Right renal cortex interstitium (tissue), 3 donors: ENCODE data around the gene MMP21. TPM values are rescaled to one million over a fixed set of nuclear protein-coding genes. Genes with fewer than 3 reads are reported as not detected.

ENCODE experiments used
- DNase-seq, 3 donors: peaks; one replicate each; pipeline ENCODE4 v3.0.0-alpha.2; 2013; ENCODE audit warnings: low read depth in 3 of 3, low spot score in 2 of 3
- polyA plus RNA-seq, 3 donors: library from polyadenylated mRNA; unstranded; fragments of 120-200 nt; gene quantifications; one replicate each; pipeline ENCODE4 v1.2.1, GENCODE V29; 2013; ENCODE audit not compliant: insufficient read length in 3 of 3

MMP21 gene
- polyA plus RNA-seq, 3 donors, result 0.17 to 0.29 (median 0.18) TPM

DNA sequence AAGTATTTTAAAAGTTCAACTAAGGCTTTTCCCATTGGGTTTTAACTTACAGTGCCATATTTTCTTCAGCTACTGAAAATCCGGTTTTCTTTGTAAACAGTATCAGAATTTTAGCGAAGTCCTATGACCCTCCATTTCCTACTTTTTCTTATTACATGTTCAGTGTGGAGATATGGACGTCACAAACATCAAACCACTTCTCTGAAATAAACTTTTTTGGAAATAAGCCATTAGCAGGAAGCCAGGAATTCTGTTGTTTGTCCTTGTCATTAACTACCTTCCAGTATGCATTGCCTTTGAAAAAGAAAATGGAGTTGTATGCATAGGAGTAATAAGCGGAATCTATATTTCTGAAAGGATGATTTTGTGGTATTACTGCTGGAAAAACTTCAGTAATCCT, 9.1 kb downstream of the MMP21 start:
- DNase-seq, result no peak

DNA sequence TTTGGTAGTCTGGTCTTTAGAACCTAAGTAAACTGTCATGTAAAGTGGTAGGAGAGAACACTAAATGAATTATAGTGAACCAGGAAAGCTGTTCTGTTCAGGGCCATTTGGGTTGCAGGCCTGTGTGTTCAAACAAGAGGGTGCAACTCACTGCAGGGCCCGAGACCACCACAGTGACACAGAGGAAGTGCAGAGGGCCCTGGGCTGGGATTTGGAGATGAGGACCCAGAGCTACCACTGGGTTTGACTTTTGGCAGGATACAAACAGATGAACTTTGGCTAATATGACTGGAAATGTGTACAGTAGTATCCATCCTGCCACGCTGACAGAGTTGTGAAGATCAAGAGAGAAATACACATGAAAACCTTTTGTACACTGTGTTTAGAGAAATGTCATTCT, 9.8 kb downstream of the MMP21 start:
- no peak for DNase-seq

DNA sequence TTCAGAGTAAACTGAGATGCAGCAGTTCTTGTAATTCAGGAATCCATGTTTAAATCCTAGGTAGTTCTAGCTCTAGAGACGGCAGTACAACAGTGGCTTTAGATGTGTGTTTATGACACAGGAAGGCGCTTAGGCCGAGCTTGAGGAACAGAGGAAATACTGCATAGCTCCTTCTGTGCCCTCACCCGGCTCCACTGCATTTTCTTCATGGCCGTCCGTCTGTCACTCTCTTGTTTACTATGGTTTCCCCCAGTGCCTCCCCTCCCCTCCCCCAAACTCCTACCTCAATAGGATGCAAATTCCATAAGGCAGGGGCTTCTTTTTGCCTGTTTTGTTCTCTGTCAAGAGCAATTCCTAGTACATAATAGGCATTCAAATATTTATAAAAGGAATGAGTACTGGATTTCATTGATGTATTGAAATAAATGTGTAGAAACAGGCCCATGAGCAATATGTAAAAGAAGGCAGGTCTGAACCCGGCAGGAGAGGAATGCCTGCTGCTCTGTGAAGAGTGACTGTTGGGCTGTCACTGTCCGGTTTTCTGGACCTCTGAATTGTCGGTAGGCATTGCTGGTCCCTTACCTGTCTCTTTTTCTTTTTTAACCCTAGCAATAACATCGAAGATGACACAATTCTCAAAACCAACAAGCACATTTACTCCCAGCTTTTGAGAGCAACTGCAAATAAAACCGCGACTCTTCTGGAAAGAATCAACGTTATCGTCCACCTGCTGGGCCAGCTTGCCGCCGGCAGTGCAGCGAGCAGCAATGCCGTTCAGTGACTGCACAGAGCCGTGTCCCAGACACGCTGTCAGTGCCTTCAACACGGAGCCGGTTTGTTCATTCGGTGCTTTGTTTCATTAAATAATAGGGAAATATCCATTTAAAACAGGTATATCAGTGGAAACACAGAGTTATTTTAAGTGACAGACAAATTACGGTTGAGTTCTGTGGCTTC, 12.7 kb downstream of the MMP21 start:
- no peak for DNase-seq

DNA sequence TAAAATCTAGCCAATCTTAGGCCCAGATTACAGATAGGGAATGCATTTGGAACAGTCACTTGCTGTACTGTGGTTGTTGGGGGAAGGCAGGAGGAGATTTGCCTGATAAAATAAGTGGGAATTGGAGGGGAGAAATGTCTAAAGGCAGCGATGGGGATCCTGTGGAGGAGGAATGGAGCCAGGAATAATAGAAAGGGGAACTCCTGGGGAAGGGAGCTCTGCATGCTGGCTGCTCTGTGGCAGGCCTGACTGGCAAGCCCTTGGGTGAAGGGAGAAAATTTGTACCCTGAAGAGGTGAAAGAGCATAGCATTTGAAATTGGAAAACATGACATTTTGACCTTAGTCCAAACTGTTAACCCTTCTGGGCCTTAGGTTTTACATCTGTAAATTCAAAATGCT, 13.7 kb downstream of the MMP21 start:
- no peak for DNase-seq

DNA sequence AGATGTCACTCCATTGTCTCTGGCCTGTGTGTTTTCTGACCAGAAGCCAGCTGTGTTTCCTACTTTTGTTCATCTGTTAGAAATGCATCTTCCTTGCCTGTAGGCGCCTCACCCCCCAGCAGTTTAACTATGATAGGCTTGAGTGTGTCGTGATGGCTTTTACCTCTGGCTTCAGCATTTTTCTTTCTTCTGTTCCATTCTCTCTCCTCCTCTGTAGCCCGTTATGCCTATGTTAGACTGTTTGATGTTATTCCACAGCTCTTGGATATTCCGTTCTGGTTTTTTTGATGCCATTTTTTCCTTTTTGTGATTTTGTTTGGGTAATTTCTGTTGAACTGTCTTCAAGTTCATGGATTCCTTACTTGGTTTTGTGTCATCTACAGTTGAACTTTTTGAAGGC, 17.9 kb downstream of the MMP21 start:
- DNase-seq, result no peak

DNA sequence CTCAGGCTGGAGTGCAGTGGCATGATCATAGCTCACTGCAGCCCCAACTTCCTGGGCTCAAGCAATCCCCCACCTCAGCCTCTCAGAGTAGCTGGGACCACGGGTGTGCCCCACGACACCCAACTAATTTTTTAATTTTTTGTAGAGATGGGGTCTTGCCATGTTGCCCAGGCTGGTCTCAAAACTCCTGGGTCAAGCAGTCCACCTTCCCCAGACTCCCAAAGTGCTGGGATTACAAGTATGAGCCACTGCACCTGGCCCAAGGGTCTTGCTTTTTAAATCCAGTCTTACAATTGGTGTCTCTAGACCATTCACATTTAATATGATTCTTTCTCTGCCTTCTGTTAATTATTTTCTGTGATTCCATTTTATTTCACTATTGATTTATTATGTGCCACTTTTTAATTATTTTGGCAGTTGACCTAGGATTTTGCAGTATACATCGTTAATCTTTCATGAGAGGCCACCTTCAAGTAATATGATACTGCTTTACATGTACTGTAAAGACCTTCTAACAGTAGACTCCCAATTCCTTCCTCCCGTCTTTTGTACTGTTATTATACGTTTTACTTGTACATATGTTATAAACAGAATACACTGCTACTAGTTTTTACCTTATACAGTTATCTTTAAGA, 18.7 kb downstream of the MMP21 start:
- DNase-seq, result no peak

DNA sequence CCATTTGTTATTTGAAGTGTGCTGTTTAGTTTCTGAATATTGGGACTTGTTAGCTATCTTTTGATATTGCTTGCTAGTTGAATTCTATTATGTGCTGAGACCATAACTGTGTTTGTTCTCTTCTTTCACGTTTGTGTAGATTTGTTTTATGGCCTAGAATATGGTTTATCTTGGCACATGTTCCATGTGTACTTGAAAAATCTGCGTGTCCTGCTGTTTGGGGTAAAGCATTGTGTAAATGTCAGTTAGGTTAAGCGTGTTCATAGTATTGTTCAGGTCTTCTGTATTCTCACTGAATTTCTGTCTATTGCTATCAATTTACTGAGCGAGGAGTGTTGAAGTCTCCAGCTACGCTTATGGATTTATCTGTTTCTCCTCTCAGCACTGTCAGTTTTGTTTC, 19.4 kb downstream of the MMP21 start:
- DNase-seq, result no peak

DNA sequence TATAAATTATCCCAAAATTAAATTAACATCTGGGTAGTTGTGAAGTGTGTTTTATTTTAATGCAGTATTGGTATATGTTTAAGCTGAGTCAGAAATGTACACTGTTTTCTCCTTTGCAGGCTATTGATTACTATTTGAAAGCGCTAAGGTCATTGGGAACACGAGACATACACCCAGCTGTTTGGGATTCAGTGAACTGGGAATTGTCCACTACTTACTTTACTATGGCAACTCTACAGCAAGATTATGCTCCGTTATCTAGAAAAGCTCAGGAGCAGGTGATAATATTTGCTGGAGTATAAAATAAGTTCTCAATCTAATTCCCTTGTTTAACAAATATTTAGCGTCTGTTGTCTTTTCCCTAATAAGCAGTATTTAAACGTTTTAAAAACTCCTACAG, 28.2 kb downstream of the MMP21 start:
- no peak for DNase-seq

DNA sequence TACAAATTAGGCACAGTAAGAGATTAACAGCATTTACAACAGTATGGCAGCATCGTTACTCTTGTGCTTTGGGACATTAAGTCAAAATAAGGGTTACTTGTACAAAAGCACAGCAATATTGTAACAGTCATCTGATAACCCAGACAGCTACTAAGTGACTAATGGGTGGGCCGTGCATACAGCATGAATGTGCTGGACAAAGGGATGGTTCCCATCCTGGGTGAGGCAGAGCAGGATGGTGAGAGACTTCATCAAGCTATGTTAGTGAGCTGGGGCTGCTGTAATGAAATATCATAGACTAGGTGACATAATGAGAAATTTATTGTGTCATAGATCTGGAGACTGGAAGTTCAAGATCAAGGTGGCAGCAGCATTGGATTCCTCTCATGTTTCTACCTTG, 30.7 kb downstream of the MMP21 start:
- DNase-seq, result no peak

DNA sequence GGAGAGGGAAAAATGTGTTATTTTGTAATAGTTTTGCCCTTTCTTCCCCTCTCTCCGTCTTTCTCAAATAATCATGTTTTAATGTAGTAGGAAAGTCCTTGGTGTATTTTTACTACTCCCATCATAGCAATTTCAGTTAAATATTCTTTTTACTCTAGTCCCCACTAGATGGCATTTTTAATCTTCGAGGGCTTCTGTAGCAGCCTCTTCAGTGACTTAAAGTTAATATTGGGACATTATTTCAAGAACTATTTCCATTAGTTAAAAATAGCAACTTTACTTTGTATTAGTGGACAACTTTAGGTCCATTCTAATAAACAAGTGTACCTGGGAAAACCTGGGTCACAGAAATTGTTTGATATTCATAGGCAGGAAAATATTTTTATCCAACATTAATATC, 33.2 kb downstream of the MMP21 start:
- DNase-seq, result no peak

DNA sequence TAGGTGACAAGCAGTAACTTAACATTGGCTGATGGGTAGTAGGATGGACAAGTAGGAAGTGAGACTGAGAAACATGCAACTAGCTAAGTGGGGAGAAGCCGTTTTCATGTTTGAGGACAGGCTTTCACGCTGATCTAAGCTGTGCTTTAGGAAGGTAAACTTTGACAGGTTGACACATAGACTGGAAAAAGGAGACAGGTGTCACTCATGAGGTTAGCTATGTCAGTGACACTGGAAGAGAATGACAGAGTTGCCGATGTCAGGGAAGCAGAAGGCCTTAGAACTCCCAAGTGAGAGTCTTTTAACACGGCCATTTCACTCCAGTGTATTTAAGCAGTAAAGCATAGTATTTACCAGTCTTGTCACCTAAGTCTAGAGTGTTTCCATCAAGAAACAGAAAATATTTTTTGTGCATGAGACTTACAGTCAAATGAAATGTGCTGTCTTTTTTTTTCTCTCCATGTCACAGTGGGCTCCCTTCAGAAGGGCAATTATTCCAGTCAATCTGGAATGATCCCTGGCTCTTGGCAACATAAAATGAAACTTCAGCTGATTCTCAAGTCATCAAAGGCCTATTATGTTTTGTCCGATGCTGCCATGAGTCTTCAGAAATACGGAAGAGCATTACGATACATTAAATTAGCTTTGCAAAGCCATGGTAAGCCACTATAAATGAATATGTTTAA, 35.5 kb downstream of the MMP21 start:
- DNase-seq, result no peak

DNA sequence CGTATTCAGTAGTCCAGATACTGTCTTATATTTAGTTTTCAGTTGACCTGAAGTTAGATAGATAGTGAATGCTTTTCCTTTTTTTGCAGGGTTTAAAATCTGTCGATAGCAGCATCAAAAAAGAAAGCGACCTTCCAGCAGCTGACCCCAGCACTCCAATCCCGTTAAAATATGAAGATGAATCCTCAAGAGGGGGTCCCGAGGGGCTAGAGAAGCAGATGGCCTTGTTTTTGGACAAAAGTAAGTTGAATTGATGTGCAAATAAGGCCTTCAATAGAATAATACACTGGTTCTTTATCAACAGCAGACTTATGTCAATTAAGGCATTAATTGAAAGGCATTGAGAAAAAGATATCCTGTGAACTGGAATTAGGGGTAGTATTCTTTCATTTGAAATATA, 37.4 kb downstream of the MMP21 start:
- DNase-seq, result no peak

DNA sequence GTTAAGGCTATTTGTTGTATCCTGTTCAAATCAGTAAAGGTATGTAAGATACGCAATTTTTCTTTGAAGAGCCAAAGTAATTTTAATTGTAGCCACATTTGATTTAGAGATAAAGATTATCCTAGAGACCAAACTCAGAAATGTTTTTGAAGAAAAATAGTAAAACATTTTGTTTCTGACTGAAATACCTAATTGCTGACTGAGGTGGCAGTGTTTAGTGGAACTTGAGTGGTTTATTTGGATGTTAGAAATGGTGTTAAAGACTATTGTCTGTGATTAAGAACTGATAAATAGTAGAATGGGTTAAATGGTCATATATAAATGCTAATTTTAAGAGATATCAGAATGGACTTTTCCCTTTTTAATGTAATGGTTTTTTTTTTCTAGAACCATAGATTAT, 40.8 kb downstream of the MMP21 start:
- DNase-seq, result no peak

DNA sequence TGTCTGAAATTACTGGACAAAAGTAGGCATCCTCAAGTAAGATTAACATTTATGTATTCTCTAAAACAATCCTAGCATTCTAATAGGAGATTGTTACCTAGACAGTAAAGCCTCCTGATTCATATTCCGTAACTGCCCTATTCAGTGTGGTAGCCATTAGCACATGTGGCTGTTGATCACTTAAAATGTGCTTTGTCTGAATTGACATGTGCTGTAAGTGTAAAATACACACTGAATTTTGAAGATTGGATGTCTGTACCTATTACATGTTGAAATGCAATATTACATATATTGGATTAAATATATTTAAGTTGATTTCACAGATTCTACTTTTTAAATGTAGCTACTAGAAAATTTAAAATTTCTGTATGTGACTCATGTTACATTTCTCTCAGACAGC, 41.5 kb downstream of the MMP21 start:
- no peak for DNase-seq

DNA sequence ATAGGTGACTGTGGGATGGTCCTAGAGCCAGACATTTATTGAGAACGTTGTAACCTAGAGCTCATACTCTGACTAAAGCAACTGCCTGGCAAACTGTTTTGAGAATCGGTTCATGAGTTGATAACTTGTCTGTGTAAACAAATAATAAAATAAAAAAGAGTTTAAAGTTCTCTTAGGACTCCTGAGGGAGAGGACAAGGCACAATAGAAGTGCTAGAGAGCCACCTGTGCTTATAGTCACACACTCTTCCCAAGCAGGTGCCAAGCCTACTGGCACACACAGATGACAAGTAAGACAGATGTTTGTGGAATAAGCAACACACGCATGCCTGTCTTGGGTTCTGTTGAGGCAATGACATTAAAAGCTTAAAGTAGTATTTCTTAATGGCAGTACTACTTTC, 48.2 kb downstream of the MMP21 start:
- no peak for DNase-seq

DNA sequence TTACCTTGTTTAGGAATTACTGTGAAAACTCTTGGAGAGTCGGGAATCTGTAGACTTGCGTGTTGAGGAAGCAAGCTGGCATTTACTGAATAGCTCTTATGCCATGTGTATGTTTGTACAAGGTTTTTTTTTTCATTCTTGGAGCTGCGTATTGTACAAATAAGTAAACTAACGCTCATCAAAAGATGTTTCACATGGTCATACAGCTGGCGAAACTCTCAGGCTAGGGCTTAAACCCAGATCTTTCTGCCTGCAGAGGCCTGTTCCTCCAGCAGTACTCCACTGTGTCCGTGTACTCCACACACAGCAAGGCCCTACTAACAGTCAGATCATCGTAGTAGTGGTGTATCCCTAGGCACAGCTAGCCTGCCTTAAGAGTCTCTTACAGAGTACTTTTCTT, 48.7 kb downstream of the MMP21 start:
- DNase-seq, result no peak

DNA sequence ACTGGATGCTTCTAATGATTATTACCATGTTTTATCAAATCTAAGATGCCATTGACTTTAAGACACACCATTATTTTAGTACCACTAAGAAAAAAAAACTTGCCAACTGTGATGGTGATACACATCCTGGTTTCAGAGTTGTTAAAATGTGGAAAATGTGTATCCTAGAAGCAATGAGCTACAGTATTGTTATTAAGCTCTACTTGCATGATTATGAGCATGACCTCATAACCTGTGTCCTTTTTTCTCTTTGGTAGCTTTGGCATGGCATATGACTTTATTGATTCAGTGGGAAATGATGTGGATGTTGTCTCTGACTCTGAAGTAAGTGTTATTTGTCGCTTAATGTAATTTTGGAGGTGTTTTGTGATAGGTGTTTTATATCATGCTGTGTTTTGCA, 52.8 kb downstream of the MMP21 start:
- no peak for DNase-seq

DNA sequence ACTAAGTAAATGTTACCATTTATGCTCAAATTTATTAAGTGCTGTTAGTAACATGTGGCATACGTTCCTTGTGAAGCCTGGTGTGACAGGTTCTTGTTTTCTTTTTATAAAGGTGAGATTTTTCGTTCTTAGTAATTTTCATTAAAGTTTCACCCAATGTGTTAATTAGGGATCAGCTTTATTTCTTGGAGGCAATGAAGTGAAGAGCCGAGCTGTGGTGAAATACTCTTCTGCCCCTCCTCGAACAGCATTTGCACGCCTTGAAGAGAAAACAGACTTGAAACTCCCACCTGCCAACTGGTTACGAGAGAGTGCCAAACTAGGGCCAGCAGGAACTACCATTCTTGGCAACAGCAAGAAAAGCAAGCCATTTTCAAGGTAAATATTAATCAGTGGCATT, 54.6 kb downstream of the MMP21 start:
- no peak for DNase-seq

DNA sequence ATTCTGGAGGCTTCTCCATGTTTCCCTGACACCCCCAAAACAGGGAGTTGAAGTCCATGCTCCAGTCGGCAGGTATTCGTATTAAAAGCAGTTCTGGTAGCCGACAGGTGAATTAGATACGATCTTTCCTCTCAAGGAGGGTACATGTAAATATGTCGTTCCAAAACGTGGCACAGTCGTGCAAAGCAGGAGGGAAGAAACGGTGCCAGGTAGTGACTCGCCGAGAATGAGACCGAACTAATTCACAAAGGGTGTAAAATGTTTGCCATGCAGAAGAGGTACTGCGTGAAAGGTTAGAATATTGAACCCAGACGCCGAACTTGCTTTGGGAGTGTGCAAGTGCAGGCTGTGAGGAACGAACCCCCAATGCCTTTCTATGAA, 55.6 kb downstream of the MMP21 start:
- peak in 1 of 3 donors; percentile 16 for DNase-seq

DNA sequence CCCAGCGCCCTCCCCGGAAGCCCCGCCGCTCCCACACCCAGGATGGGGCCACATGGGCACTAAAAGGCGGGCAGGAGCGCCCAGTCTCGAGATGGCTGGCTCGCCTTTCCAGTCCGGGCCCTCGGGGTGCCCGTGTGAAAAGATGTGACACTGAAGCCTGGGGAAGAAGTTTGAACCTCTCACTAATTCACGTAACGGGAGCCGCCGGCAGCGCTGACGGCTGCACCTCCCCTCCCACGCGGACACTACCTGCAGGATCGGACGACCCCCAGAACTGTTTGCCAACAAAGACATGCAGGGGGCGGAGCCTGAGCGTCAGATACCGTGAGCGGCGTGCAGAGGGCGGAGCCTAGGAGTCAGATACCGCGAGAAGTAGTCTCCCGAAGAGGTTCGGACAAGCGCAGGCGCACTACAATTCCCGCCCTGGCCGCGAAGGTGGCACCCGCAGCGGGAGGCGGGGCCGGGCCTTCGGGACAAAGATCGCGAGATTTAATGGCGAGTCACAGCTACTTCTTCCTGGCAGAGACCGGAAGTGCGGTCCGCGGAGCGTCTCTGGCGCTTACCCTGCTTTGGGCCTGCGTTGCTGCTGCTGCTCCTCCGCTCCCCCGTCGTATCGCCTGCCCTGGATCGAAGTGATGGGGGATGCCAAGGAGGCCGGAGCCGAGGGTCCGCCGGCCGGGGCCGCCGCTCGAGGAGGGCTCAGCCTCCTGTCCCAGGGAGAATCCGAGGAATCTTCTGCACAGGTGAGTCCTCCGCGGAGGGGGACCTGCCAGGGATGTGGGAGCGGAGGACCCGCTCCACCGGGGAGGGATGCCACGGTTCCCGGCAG, 56.2 kb downstream of the MMP21 start, which contains the start of gene EDRF1:
TSS of gene EDRF1 (plus strand) at position 537 of the 829 bp plus-strand sequence. CDS start at position 636, 99 bp downstream.
- peak; percentile 96 to 98 (median 98) for DNase-seq
